ENCODE data around the gene EBP. TPM values are rescaled to one million over a fixed set of nuclear protein-coding genes. Genes with fewer than 3 reads are reported as not detected.

EBP gene
- total and polyA plus RNA-seq, 9 of the 15 experiments (the other 6 are each of a cell fraction or from before 2014, with no cell fraction given), result 228 to 987 (median 274) TPM

- no peak overlapping the region for H3K27ac ChIP-seq (ENCODE audit: extremely low read depth, low read depth, low read length)
- no peaks in the 10 kb centered on the region for H3K9me1 ChIP-seq (ENCODE audit: control insufficient read depth, insufficient read depth, low read length)
- H3K4me2 ChIP-seq (ENCODE audit: insufficient read depth, low read length), result no peak overlapping the region
- H3K4me1 ChIP-seq (replicated peaks in 1 of 2; ENCODE audit: control insufficient read depth in 2 of 2, insufficient read depth in 2 of 2, low read length in 2 of 2), result peaks cover 3 to 10% of the 10 kb centered on the region in 2 experiments; a peak in 4 of 5 replicates
- peaks cover 5% of the 10 kb centered on the region; the same call in 2 of the 3 replicates for H3K79me2 ChIP-seq (ENCODE audit: control insufficient read depth, insufficient read depth, low read length)
- H3K36me3 ChIP-seq (ENCODE audit: control insufficient read depth, insufficient read depth, low read length), result no peaks in the 10 kb centered on the region
- POLR2A ChIA-PET, result interaction anchor here (0.6 kb wide), 1 partner anchor 22 kb away, joined by 3 read pairs; no protein-coding TSS in a partner anchor
- no peak for ATAC-seq
- no peaks in the 10 kb centered on the region for H3K27me3 ChIP-seq (ENCODE audit: control insufficient read depth in 2 of 2, insufficient read depth in 2 of 2, low read length in 2 of 2)
- intact Hi-C loops (cut with micrococcal nuclease), result no loop called here
- TF ChIP-seq MEIS2 (IDR thresholded peaks at IDR 0.05; ENCODE audit: partially characterized antibody) (no peak), OTX1 (CRISPR knock-in tag; IDR thresholded peaks at IDR 0.05) (no peak), ZNF41 (CRISPR knock-in tag; conservative IDR thresholded peaks at IDR 0.05) (no peak), CREB1 (IDR thresholded peaks at IDR 0.05) (no peak), CREB1 (CRISPR knock-in tag; IDR thresholded peaks at IDR 0.05) (no peak), ZSCAN29 (IDR thresholded peaks at IDR 0.05) (no peak), NELFE (IDR thresholded peaks at IDR 0.05; ENCODE audit: insufficient read depth, insufficient read length) (no peak), FOXA3 (CRISPR knock-in tag; conservative IDR thresholded peaks at IDR 0.05 in 1 of 2, IDR thresholded peaks at IDR 0.05 in 1 of 2) (no peak), HSF4 (CRISPR knock-in tag; IDR thresholded peaks at IDR 0.05; ENCODE audit: borderline replicate concordance) (no peak), CBX3 (IDR thresholded peaks at IDR 0.05; ENCODE audit: borderline replicate concordance in 1 of 2, low read length in 2 of 2) (no peak), RB1 (IDR thresholded peaks at IDR 0.05; ENCODE audit: low read depth) (no peak), MAFG (tag; conservative IDR thresholded peaks at IDR 0.05) (no peak)
- H2AFZ ChIP-seq (ENCODE audit: low read depth, low read length), result no peak overlapping the region
- no TSS peak for BruUV-seq (replicated peaks)
- no peak overlapping the region for H3K4me3 ChIP-seq
- no peak overlapping the region for H3K9ac ChIP-seq (ENCODE audit: insufficient read depth in 1 of 2, low read depth in 2 of 2, low read length in 2 of 2)
- H3K9me3 ChIP-seq (replicated peaks; ENCODE audit: control insufficient read depth, insufficient read depth, low read depth, low read length), result no peaks in the 10 kb centered on the region
- in situ Hi-C loops (cut with MboI), result no loop called here
- CTCF ChIA-PET (ENCODE audit: low intra/inter-chr PET ratio), result no interaction called here
- DNase-seq (ENCODE audit: extremely low read depth in 1 of 4, low spot score in 3 of 4), result no peak
- WGBS (ENCODE audit: insufficient coverage, low coverage, missing lambda C conversion rate), result 51% methylated on average over 3 of the region's 7 CpGs
- H4K20me1 ChIP-seq (replicated peaks; ENCODE audit: control insufficient read depth, insufficient read depth, low read length), result no peaks in the 10 kb centered on the region
- no peak for FAIRE-seq
Measured at GRCh38 chrX:48504261-48504660, 17.3 kb upstream of the EBP start.
